Measurements from ENCODE around the gene DNLZ. TPM values are rescaled to one million over a fixed set of nuclear protein-coding genes. Genes with fewer than 3 reads are reported as not detected.

Gene DNLZ
- total RNA-seq, 1 donor from 2014 or later: 27.5 TPM

DNA sequence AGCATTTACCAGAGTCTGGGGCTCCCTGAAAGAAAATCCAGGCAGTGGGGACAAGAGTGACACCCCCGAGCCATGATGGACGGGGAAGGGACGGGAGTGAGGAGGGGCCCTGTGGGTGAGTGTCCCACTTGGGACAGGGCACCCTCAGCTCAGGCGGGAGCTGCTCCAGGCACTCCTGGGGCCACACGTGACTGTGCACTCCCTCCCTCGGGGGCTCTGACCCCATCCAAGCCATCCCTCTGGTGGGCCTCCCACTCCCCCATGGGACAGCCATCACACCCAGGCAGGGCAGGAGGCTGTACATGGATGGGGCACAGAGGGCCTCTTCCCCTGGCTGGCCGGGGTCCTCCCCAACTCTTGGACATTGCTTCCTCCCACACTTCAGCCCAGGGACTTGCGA lies 12.9 kb upstream of the DNLZ start:
- no peaks in the 10 kb centered on the region for H3K27me3 ChIP-seq (ENCODE audit: control insufficient read depth, insufficient read depth, low read length)
- no peak for TF ChIP-seq CTCF (IDR thresholded peaks at IDR 0.05; ENCODE audit: insufficient read depth, low read length, poor library complexity, severe bottlenecking)
- DNase-seq (ENCODE audit: low read depth): no peak
- H3K36me3 ChIP-seq (ENCODE audit: control insufficient read depth, insufficient read depth, low read length): peaks cover 2% of the 10 kb centered on the region
- no peak overlapping the region for H3K4me3 ChIP-seq (ENCODE audit: low read depth, low read length)

- Histone ChIP-seq H3K27me3 (ENCODE audit: control insufficient read depth, insufficient read depth, low read length) (no peaks in the 10 kb centered on the region), H3K4me3 (ENCODE audit: low read depth, low read length) (no peak overlapping the region), H3K36me3 (ENCODE audit: control insufficient read depth, insufficient read depth, low read length) (peaks cover 2% of the 10 kb centered on the region)
- no peak for TF ChIP-seq CTCF (IDR thresholded peaks at IDR 0.05; ENCODE audit: insufficient read depth, low read length, poor library complexity, severe bottlenecking)
- no peak for DNase-seq (ENCODE audit: low read depth)
Observed at GRCh38 chr9:136375096-136375495, 11.6 kb upstream of the DNLZ start.

DNA sequence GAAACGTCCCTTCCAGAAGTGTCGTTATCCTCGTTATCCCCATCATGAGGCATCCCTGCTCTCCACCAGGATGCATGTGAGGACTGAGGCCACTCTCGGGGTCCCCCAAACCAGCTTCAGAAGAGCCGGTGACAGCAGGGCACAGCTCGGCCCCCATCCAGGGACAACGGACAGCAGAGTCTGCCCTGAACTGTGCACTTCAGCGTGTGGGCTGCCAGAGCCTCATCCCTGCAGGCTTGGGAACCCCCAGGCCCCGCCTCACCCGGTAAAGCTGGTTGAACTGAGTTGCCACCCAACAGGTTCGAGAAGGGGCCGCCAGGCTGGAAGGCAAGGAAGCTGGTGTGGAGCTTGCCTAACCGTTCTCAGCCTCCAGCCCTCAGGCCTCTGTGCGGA lies 10.6 kb upstream of the DNLZ start:
- no peak for TF ChIP-seq CTCF (IDR thresholded peaks at IDR 0.05; ENCODE audit: insufficient read depth, low read length, poor library complexity, severe bottlenecking)
- no peaks in the 10 kb centered on the region for H3K36me3 ChIP-seq (ENCODE audit: control insufficient read depth, insufficient read depth, low read length)
- no peaks in the 10 kb centered on the region for H3K27me3 ChIP-seq (ENCODE audit: control insufficient read depth, insufficient read depth, low read length)
- no peak overlapping the region for H3K4me3 ChIP-seq (ENCODE audit: low read depth, low read length)
- no peak for DNase-seq (ENCODE audit: low read depth)

DNA sequence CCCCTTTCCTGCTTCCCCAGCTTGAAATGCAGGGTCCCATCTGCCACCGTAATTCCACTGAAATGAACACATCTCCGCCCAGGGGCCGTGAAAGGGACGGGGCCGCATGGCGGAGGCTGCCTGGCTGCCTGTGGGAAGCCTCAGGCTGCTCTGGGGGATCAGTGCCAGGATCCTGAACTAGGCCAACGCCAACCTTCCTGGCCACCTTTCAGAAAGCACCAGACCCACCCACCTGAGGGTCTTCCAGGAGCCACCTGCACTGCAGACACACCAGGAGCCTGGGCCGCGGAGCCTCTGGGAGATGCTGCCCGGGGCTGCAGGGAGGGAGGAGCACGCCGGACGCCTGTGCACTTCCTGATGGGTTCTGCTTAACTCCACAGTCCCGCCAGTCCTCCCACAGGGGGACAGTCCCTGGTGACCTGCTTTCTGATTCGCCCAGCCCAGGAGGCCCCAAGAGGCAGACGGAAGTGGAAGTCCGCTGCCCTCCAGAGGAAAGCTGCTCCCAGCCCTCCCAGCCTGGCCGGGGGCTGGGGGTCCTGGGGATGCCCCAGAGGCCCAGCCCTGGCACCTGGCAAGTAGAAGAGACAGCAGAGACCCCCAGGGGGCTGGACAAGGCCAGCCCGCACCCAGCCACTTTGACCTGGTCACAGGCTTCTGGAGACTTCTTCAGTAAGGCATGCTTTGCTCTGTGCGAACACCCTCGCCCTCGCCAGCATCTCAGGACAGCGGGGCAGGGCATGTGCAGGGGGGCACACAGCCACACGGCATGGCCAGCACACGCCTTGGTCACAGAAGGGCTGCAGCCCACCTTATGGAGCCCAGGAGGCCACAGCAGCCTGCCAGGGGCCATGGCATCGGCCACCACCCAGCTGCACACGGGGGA lies 10.0 kb upstream of the DNLZ start, which contains the start of gene CARD9:
CARD9 (minus strand) TSS at position 370 of the 883 bp plus-strand sequence. CDS start 1,591 bp downstream, outside the sequence.
- H3K4me3 ChIP-seq (ENCODE audit: low read depth, low read length): no peak within 1 kb of the TSS
- no peak for TF ChIP-seq CTCF (IDR thresholded peaks at IDR 0.05; ENCODE audit: insufficient read depth, low read length, poor library complexity, severe bottlenecking)
- no peak for DNase-seq (ENCODE audit: low read depth)
- H3K27me3 ChIP-seq (ENCODE audit: control insufficient read depth, insufficient read depth, low read length): no peaks in the 10 kb centered on the region
- H3K36me3 ChIP-seq (ENCODE audit: control insufficient read depth, insufficient read depth, low read length): no peaks in the 10 kb centered on the region

GRCh38 chr9:136372561-136373299 lies 9.2 kb upstream of the DNLZ start:
- TF ChIP-seq CTCF (IDR thresholded peaks at IDR 0.05; ENCODE audit: insufficient read depth, low read length, poor library complexity, severe bottlenecking): peak; percentile 36
- H3K4me3 ChIP-seq (ENCODE audit: low read depth, low read length): no peak overlapping the region
- H3K27me3 ChIP-seq (ENCODE audit: control insufficient read depth, insufficient read depth, low read length): no peaks in the 10 kb centered on the region
- no peaks in the 10 kb centered on the region for H3K36me3 ChIP-seq (ENCODE audit: control insufficient read depth, insufficient read depth, low read length)
- peak; percentile 69 for DNase-seq (ENCODE audit: low read depth)

All from kidney epithelial cell (primary cell).